ENCODE results near the gene ANKFN1.

ANKFN1 gene

DNA sequence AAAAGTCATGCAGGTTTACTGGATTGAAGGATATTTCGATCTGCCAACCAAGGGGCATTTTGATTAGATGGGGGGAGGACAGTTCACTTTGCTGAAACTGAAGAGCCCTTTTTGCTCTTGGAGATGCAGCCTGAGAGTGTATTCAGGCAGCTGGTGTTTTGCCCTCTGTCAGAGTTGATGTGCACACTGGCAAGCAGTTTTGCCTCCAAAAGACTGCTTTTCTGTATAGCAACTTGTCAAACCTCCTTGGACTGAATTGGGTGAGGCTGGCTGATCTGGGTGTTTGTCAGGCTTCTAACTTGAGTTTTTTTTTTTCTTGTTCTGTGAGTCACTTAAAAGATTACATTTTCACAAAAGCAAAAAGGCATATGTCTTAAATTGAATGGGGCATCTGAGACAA lies 22.6 kb upstream of the ANKFN1 start:
- TF ChIP-seq GATA2 (IDR thresholded peaks at IDR 0.05; ENCODE audit: low read depth, low read length) (no peak), GATA3 (IDR thresholded peaks at IDR 0.05; ENCODE audit: low read depth, low read length) (no peak)

GRCh38 chr17:56131431-56131830 lies 21.8 kb upstream of the ANKFN1 start:
- TF ChIP-seq GATA3 (IDR thresholded peaks at IDR 0.05; ENCODE audit: low read depth, low read length) (no peak), GATA2 (IDR thresholded peaks at IDR 0.05; ENCODE audit: low read depth, low read length) (no peak)

DNA sequence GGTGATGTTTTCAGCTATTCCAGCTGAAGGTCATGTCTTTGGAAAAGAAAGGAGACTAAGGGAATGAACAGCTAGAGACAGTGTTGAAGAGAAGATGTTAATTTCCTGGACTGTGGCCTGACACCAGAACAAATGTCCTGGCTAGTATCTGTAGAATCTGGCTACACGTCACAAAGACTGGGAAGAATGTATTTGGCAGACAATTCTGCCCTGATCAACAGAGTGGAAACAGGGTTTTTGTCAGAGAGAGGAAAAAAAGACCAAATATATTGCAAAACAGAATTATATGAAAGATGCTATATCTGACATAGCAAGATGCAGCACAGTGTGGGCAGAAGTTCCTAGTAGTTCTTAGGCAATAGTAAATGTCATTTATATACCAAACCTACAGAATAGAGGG lies 17.0 kb upstream of the ANKFN1 start:
- no peak for TF ChIP-seq GATA3 (IDR thresholded peaks at IDR 0.05; ENCODE audit: low read depth, low read length)
- TF ChIP-seq GATA2 (IDR thresholded peaks at IDR 0.05; ENCODE audit: low read depth, low read length), result no peak

DNA sequence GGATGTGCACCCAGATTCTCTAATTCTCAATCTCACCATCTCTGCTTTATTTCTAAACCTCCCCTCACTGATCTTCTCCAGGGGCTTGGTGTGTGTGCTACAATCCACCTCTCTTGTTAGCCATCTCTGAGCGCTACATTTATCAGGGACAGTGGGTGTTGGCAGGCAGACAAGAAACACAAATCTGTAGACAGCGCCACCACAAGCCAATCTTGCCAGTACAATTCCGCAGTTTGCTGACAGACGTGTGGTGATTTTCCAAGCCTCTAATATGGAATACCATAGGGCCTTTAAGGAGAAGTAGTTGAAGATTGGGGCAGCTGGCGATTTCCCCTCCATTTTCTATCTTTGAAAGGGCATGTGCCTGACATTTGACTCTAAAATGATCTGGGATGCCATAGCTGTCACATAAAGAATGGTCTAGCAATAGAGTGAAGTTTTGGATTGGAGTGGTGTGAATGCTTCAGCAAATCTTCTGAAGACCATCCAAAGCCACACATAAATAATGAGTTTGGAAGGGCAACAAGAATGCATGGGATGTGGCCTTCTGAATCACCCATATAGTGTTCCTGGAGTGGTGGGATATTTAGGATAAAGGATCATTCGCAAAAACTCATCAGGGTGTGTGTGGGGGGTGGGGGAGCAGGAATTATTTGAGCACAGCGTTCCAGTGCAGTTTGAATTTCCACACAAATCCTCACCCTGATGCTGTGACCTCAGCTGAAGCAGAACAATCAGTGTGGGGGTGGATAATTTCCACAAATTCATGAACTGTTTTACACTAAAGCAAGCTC lies 12.0 kb upstream of the ANKFN1 start:
- TF ChIP-seq GATA3 (IDR thresholded peaks at IDR 0.05; ENCODE audit: low read depth, low read length), result no peak
- TF ChIP-seq GATA2 (IDR thresholded peaks at IDR 0.05; ENCODE audit: low read depth, low read length), result no peak

DNA sequence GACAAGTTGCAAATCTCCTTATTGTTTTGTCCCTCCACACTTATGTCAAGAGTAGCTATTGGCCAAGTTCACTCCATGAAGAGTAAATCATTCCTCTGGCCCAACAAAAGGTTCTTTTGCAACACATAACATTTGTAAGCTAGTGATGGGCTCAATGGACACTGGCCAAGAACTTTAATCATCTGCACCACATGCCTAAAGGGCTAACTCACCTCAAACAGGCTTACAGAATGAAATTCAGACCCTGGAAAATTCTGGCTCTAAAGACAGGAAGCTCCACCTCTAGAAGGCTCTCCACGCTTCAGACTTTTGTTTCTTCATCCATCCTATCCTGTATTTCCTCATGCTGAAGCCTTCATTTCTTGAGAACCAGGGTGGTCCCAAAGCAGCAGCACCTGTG lies 10.9 kb upstream of the ANKFN1 start:
- no peak for TF ChIP-seq GATA2 (IDR thresholded peaks at IDR 0.05; ENCODE audit: low read depth, low read length)
- no peak for TF ChIP-seq GATA3 (IDR thresholded peaks at IDR 0.05; ENCODE audit: low read depth, low read length)

- no peak for TF ChIP-seq GATA3 (IDR thresholded peaks at IDR 0.05; ENCODE audit: low read depth, low read length)
- no peak for TF ChIP-seq GATA2 (IDR thresholded peaks at IDR 0.05; ENCODE audit: low read depth, low read length)
Measured at GRCh38 chr17:56142781-56143180, 10.5 kb upstream of the ANKFN1 start.

GRCh38 chr17:56144223-56144622 lies 9.1 kb upstream of the ANKFN1 start:
- TF ChIP-seq GATA2 (IDR thresholded peaks at IDR 0.05; ENCODE audit: low read depth, low read length) (no peak), GATA3 (IDR thresholded peaks at IDR 0.05; ENCODE audit: low read depth, low read length) (no peak)

- no peak for TF ChIP-seq GATA2 (IDR thresholded peaks at IDR 0.05; ENCODE audit: low read depth, low read length)
- TF ChIP-seq GATA3 (IDR thresholded peaks at IDR 0.05; ENCODE audit: low read depth, low read length), result no peak
Measured at GRCh38 chr17:56146534-56146933, 6.7 kb upstream of the ANKFN1 start.

DNA sequence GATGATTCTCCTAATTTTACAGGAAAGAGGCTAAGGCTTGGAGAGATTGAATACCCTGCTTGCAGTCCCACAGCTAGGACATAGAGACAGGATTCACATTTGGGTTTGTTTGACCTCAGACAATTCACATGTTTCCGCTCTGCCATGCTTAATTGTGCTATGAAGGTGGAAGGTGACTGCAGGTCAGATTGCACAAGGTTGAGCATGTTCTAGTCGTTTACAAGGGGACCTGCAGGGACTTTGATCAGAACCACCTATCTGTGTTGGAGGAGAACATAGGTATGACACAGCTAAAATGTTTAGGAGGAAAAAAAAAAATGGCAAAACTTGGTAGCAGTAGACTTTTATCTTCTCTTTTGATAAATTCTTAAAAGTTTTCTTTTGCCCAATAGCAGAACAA lies 4.9 kb upstream of the ANKFN1 start:
- no peak for TF ChIP-seq GATA3 (IDR thresholded peaks at IDR 0.05; ENCODE audit: low read depth, low read length)
- TF ChIP-seq GATA2 (IDR thresholded peaks at IDR 0.05; ENCODE audit: low read depth, low read length), result no peak

DNA sequence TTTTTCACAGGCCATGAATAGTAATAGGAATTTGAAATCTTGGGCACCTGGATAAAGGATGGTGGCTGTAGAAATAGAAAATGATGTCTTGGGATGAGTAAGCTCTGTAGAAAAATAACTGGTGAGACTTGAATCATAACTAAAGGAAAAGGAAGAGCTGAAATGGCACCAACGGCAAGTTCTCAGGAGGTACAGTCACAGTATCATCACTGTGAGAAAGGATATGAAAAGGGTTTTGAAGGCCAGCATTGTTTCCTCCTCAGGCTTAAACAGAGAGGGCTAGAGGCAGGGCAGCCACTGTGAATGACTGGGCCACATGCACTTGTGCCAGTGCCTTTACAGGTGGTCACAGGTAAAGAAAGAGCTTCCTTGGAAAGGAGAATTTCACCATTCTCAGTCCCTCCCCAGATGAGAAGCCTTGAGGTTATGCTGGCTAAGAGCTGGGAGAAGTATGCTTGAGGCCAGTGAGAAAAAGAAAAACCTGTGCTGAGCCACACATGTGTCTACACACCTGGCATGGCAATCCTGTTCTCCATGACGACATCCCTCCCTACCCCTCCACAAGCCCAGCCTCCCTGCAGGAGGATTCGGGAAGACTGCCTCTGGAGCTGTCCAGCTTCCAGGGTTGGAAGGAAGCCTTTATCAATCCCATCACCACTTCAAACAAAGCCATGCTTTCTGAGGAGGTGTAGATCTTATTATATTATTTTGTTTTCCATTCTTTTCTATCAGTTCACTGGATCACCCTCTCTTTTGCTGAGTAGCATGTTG lies 3.8 kb upstream of the ANKFN1 start:
- TF ChIP-seq GATA2 (IDR thresholded peaks at IDR 0.05; ENCODE audit: low read depth, low read length), result no peak
- no peak for TF ChIP-seq GATA3 (IDR thresholded peaks at IDR 0.05; ENCODE audit: low read depth, low read length)

DNA sequence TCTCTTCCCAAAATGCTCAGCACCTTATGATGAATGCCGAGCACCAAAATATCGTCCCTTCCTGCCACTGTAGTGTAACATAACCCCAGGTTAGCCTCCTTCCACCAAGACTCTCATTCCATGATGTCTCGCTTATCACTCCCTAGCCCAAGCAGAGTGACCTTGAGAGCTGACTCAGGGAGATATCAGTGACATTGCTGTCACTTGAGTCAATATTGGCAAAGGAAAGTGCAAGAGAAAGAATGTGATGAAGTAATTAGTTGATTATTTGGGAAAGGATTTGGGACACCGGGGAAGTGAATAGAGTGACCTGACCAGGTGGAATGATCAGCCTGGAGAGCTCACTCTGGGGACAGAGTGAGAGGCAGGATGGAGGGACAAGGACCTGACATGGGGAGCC lies 2.6 kb upstream of the ANKFN1 start:
- TF ChIP-seq GATA2 (IDR thresholded peaks at IDR 0.05; ENCODE audit: low read depth, low read length) (no peak), GATA3 (IDR thresholded peaks at IDR 0.05; ENCODE audit: low read depth, low read length) (no peak)

GRCh38 chr17:56157845-56158244 lies 4.6 kb downstream of the ANKFN1 start:
- no peak for TF ChIP-seq GATA2 (IDR thresholded peaks at IDR 0.05; ENCODE audit: low read depth, low read length)
- TF ChIP-seq GATA3 (IDR thresholded peaks at IDR 0.05; ENCODE audit: low read depth, low read length), result no peak

DNA sequence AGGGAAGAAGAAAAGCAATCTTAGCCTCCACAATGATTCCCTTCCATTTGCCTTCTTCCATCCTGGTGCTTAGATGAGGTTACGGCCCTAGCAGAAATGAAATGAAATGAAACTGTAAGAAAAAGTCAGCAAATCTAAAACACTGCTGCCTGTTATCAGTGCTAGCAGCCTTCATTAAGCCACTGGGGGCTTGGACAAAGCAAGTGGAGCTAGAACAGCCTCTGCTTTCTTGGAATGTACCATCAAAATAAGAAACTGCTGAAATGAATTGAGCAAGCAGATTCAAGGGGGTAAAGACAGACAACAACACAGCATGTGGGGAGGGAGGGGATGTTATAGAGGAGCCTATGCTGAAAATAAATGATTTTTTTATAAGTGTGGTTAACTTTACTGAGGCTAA lies 5.1 kb downstream of the ANKFN1 start:
- no peak for TF ChIP-seq GATA2 (IDR thresholded peaks at IDR 0.05; ENCODE audit: low read depth, low read length)
- no peak for TF ChIP-seq GATA3 (IDR thresholded peaks at IDR 0.05; ENCODE audit: low read depth, low read length)

DNA sequence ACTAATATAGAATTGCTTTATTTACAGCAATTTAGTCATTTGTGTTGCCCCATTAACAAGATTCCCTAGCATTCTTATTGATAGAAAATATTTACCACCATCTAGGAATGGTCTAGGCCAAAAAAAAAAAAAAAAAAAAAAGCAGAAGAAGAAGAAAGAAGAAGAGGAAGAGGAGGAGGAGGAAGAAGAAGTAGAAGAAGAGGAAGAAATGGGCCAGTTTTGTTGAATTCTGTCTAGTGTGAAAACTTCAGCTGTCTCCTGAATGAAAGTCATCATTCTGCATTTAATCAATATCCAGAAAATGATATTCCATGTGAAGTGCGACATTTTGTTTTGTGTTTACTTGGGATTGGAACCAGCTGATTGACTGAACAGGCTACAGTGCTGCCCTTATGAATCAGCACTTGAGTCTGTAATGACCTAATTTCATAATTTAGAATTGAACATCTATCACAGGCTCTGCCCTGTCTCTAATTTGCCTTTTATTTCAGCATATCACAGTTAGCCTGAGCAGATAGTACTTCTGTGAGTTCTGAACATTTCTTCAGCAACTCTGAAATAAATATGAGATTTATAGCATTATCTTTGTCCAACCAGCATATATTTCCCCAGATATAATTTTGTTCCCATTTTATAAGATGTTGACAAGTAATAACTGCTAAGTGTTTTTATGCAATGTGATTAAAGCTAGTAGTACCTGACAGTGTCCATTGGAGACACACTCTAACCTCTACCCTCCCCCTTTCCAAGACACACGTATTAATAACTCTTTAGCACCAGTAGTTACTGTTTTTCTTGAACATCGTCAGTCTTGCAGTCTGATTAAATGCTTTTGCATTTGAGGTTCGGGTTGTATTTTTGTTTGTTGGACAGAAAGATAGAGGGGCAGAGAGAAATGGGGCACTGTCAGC lies 5.9 kb downstream of the ANKFN1 start:
- TF ChIP-seq GATA3 (IDR thresholded peaks at IDR 0.05; ENCODE audit: low read depth, low read length), result no peak
- no peak for TF ChIP-seq GATA2 (IDR thresholded peaks at IDR 0.05; ENCODE audit: low read depth, low read length)

Measured in SH-SY5Y (cell line).